Skeletal muscle tissue (tissue), 4 donors: ENCODE results near the gene MBTPS1. TPM values are rescaled to one million over a fixed set of nuclear protein-coding genes. Genes with fewer than 3 reads are reported as not detected.
A peak's percentile ranks its signal among the peaks of the same experiment; 100 is the strongest.

Experiments used
- H3K27ac ChIP-seq: one replicate; pipeline ENCODE4 v1.7.0; 2013; ENCODE audit warnings: mild to moderate bottlenecking, low read depth, low read length, inconsistent platforms
- H3K27me3 ChIP-seq, 3 donors: one replicate each; pipeline ENCODE4 v1.7.0; 2013; ENCODE audit warnings: low read length in 3 of 3; ENCODE audit not compliant: control insufficient read depth in 3 of 3, insufficient read depth in 3 of 3
- H3K36me3 ChIP-seq, 3 donors: one replicate each; pipeline ENCODE4 v1.7.0; 2013; ENCODE audit warnings: low read length in 3 of 3; ENCODE audit not compliant: control insufficient read depth in 3 of 3, insufficient read depth in 3 of 3
- H3K4me1 ChIP-seq, 3 donors: one replicate each; pipeline ENCODE4 v1.7.0; 2013; ENCODE audit warnings: low read length in 3 of 3, mild to moderate bottlenecking in 3 of 3; ENCODE audit not compliant: control insufficient read depth in 3 of 3, insufficient read depth in 3 of 3
- H3K4me3 ChIP-seq, 3 donors: one replicate each; pipeline ENCODE4 v1.7.0; 2013; ENCODE audit warnings: low read length in 3 of 3
- H3K9ac ChIP-seq, 3 donors: one replicate each; pipeline ENCODE4 v1.7.0; 2013; ENCODE audit warnings: low read length in 3 of 3, mild to moderate bottlenecking in 3 of 3, moderate library complexity in 2 of 3, low read depth in 1 of 3
- H3K9me3 ChIP-seq, 3 donors: one replicate each; pipeline ENCODE4 v1.7.0; 2013; ENCODE audit warnings: low read length in 3 of 3; ENCODE audit not compliant: control insufficient read depth in 3 of 3
- total RNA-seq: library from RNA; depleted of rRNA; stranded (reverse); fragments of >200 nt; gene quantifications from one replicate; pipeline ENCODE4 v1.2.3, GENCODE V29; 2014
- donor health status: Osteomylitis.

MBTPS1 gene
- total RNA-seq, 1 donor from 2014 or later, result 76.7 TPM

DNA sequence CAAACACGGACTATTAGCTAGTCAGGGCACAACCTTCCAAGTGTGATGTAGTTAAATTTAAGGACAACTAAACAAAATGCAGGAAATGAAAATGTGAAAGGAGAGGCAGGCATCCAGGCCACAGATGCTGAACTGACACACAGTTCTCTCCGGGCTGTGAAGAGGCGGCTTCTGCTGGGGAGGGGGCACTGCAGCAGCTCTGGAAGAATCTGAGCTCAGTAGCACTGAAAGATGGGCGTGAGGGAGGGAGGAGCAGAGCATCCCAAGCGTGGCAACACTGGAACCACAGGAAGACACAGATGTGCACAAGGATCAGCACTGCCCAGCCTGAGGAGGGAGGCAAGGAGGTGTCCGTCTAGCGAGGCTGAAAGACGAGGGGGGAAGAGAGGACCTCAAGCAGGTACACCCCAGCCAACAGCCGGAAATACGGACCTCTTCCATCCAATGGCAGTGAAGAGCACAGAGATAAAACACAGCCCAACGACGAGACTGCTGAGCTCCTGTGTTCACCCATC is 11.4 kb downstream of the MBTPS1 start:
- no peak overlapping the region for H3K4me3 ChIP-seq
- peaks cover 11 to 37% (median 30%) of the 10 kb centered on the region in 3 donors for H3K4me1 ChIP-seq
- no peak overlapping the region for H3K27ac ChIP-seq
- H3K9ac ChIP-seq, result peak overlapping the region in 1 of 3 donors; percentile 25
- H3K9me3 ChIP-seq, result no peaks in the 10 kb centered on the region
- no peaks in the 10 kb centered on the region for H3K27me3 ChIP-seq
- H3K36me3 ChIP-seq, result peaks cover 0 to 7% (median 6%) of the 10 kb centered on the region in 3 donors

DNA sequence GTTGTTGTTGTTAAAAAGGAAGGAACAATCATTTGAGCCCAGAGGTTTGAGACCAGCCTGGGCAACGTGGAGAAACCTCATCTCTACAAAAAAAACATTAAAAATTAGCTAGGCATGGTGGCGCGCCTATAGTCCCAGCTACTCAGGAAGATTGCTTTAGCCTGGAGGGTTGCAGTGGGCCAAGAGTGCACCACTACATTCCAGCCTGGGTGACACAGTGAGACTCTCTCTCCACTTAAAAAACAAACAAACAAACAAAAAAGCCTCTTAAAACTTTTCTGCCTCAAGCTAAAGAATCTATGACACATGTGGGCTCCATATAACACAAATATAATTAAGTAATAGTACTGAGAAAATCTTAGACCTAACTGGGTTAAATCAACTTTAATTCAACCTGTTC is 12.5 kb downstream of the MBTPS1 start:
- Histone ChIP-seq H3K9ac (no peak overlapping the region), H3K9me3 (no peaks in the 10 kb centered on the region), H3K4me1 (peaks cover 4 to 27% (median 21%) of the 10 kb centered on the region in 3 donors), H3K36me3 (peaks cover 0 to 9% (median 7%) of the 10 kb centered on the region in 3 donors), H3K27ac (no peak overlapping the region), H3K4me3 (no peak overlapping the region), H3K27me3 (no peaks in the 10 kb centered on the region)

DNA sequence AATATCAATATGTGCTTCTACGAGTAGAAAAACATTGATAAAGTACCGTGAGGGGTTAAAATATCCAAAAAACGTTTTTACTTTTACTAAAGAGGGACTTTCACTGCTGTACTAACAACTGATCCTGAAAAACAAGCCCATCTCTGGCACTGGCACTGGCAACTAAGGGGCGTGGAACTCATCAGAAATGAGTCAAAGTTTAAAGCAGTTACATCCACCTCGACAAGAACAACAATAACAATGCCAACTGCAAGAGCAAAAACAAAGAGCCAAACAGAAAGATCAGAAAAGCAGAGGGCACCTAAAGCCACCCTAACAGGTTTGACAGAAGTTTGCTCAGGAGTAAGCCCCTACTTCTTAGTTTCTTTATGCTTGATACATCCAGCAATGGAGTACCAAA is 13.1 kb downstream of the MBTPS1 start:
- Histone ChIP-seq H3K27me3 (no peaks in the 10 kb centered on the region), H3K4me1 (peaks cover 0 to 22% (median 15%) of the 10 kb centered on the region in 3 donors), H3K4me3 (no peak overlapping the region), H3K36me3 (peaks cover 4 to 9% (median 8%) of the 10 kb centered on the region in 3 donors), H3K9me3 (no peaks in the 10 kb centered on the region), H3K27ac (no peak overlapping the region), H3K9ac (no peak overlapping the region)

DNA sequence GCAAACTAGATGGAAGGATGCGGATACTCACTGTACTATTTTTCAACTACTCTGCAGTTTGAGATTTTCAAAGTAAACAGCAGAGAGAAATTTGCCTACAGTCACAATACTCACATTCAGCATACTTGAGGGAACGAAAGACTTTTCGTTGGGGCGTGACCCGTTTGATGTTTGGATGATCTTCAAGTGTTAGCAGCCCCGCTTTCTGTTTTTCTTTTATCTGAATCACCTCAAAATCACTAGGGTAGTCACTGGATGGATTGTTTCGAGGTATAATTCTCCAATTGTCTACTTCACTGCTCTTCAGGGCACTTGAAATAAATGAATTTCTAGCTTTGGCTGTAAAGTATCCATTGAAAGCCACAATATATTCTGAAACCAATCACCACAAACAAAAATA is 17.8 kb downstream of the MBTPS1 start:
- peaks cover 0 to 2% (median 0%) of the 10 kb centered on the region in 3 donors for H3K4me1 ChIP-seq
- no peaks in the 10 kb centered on the region for H3K27me3 ChIP-seq
- H3K27ac ChIP-seq, result no peak overlapping the region
- peaks cover 23 to 40% (median 32%) of the 10 kb centered on the region in 3 donors for H3K36me3 ChIP-seq
- no peaks in the 10 kb centered on the region for H3K9me3 ChIP-seq
- H3K9ac ChIP-seq, result no peak overlapping the region
- H3K4me3 ChIP-seq, result no peak overlapping the region

DNA sequence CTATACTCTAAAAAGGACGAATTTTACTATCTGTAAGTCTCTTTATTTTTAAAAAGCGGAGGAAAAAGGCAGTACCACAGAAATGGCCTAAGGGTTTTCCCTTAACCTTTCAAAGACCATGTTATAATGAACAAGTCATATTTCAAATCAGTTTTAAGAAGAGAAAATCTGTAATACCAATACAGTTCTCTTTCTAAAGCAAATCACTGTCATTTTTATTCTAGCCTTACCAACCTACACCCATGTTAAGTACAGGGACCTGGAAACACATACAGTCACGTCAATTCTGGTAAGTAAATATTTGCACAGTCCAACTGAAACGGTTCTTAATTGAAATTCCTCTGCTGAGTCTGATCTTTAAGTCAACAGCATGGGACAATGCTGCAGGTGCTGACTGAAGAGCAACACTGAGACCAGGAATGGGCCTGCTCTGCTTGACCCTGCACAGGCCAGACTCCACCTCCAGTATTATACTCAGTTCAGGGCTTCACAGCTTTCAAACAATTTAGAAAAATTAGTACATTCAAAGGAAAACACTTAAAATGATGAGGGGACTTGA is 20.2 kb downstream of the MBTPS1 start:
- Histone ChIP-seq H3K9ac (no peak overlapping the region), H3K36me3 (peaks cover 36 to 64% (median 53%) of the 10 kb centered on the region in 3 donors), H3K4me1 (no peaks in the 10 kb centered on the region), H3K4me3 (no peak overlapping the region), H3K27ac (no peak overlapping the region), H3K9me3 (no peaks in the 10 kb centered on the region), H3K27me3 (no peaks in the 10 kb centered on the region)

DNA sequence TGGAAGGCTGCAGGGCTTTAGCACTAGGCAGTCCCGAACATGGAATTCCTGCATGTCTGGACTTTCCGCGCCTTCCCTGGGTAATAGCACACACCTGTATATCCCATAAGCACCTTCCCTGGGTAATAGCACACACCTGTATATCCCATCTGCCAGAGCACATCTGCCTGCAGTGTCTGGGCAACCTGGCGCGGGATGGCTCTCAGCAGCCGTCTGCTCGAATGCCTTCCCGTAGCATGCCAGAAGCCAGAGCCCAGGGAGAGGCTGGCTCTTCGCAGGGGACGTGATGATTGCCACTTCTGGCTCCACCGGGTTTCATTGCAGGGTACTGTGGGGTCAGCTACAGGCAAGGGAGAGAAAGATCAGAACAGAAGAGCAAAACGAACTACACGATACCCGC is 21.3 kb downstream of the MBTPS1 start:
- no peaks in the 10 kb centered on the region for H3K27me3 ChIP-seq
- H3K4me3 ChIP-seq, result no peak overlapping the region
- H3K27ac ChIP-seq, result no peak overlapping the region
- no peaks in the 10 kb centered on the region for H3K4me1 ChIP-seq
- peak overlapping the region in 1 of 3 donors; percentile 33 for H3K9ac ChIP-seq
- H3K36me3 ChIP-seq, result peaks cover 43 to 73% (median 61%) of the 10 kb centered on the region in 3 donors
- H3K9me3 ChIP-seq, result no peaks in the 10 kb centered on the region

DNA sequence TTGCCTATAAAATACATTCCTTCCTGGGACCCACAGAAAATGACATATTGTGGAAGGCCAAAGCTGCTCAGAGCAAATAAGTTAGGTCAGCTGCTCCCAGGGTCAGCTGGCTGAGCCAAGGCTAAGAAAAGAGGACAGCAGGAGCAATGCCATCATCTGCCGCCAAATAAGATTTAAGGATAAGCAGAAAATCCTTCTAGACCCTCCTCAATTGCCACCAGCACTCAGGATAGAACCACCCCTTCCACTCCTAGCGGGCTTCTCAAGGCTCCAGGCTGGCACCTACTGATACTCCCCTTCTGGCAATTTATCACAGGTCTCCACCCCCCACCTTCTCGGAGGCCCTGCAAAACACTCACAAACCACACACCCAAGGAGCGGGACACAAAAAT is 22.9 kb downstream of the MBTPS1 start:
- H3K27ac ChIP-seq, result no peak overlapping the region
- H3K4me3 ChIP-seq, result no peak overlapping the region
- no peak overlapping the region for H3K9ac ChIP-seq
- no peaks in the 10 kb centered on the region for H3K27me3 ChIP-seq
- H3K36me3 ChIP-seq, result peaks cover 54 to 86% (median 74%) of the 10 kb centered on the region in 3 donors
- no peaks in the 10 kb centered on the region for H3K4me1 ChIP-seq
- no peaks in the 10 kb centered on the region for H3K9me3 ChIP-seq

DNA sequence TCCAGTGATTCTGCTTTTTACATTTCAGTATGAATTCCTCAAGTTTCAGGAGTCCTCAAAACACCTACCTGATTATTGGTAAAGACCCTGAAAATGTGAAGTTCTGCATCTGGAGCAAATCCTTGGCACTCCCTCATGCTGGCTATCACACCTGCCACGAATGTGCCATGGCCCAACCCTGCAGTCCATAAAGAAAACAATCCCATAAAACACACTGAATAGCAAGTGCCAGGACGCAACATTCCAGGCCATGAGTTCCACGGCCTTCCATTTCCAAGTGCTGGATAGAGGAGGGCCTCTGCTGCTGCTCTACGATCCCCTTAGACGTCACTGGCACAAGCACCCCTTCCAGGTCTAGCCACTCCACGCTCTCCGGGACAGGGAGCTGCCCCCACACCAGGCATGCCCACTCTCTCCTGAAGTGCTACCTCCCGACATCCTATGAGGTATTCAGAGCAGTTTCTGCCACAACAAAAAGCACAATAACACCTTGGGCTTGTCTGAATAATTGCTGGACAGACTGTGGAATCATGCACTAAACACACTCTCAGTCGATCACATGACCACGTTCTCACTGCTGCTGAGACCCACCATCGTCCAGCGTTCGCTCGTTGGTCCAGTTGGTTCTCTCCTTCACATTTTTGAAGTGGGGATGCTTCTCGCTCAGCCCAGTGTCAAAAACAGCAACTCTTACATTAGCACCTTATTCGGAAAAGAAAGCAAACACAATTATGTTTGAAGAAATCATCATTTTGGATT is 23.4 kb downstream of the MBTPS1 start:
- Histone ChIP-seq H3K27ac (no peak overlapping the region), H3K27me3 (no peaks in the 10 kb centered on the region), H3K9ac (no peak overlapping the region), H3K4me1 (no peaks in the 10 kb centered on the region), H3K9me3 (no peaks in the 10 kb centered on the region), H3K4me3 (no peak overlapping the region), H3K36me3 (peaks cover 60 to 87% (median 77%) of the 10 kb centered on the region in 3 donors)

DNA sequence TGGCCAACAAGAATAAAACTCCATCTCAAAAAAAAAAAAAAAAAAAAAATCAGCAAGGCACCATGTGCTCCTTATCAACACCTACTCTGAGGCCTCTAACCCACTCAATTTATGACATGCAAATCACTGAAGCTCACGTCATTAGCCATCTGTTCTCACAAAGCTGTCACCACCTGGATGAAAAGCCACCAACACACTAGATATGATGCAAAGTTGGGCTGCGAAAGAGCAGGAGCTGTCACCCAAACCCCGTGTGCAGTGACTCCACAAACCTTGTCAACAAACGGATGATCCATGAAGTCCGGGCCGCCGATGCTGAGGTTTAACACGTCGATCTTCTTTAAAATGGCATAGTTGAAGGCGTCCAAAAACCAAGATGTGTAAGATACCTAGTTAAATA is 25.3 kb downstream of the MBTPS1 start:
- H3K9ac ChIP-seq, result no peak overlapping the region
- H3K36me3 ChIP-seq, result peaks cover 63 to 89% (median 77%) of the 10 kb centered on the region in 3 donors
- no peak overlapping the region for H3K27ac ChIP-seq
- no peaks in the 10 kb centered on the region for H3K4me1 ChIP-seq
- H3K27me3 ChIP-seq, result no peaks in the 10 kb centered on the region
- no peaks in the 10 kb centered on the region for H3K9me3 ChIP-seq
- no peak overlapping the region for H3K4me3 ChIP-seq

DNA sequence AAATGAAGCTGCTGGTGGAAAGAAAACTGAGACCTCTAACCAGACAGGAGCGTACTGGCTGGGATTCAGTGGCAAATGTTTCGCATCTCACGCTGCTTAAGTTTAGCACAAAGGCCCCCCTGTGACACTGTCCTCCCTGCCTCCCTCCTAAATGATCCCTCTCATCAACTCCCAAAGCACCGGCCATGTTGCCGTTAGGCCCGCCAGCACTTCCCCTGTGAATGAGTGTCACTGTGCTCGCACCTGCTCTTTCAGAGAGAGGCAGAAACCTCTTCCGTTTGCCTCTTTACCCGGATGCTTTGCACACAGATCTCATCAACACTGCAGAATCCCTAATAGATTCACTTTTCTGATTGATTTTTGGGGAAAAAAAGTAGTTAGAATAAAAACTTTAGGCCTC is 26.5 kb downstream of the MBTPS1 start:
- no peaks in the 10 kb centered on the region for H3K27me3 ChIP-seq

More for the DNA sequence above, 26.5 kb downstream of the MBTPS1 start:
- Histone ChIP-seq H3K4me3 (no peak overlapping the region), H3K4me1 (no peaks in the 10 kb centered on the region), H3K27ac (no peak overlapping the region), H3K9ac (no peak overlapping the region), H3K9me3 (no peaks in the 10 kb centered on the region), H3K36me3 (peaks cover 65 to 88% (median 79%) of the 10 kb centered on the region in 3 donors)
